Mononuclear cell (primary cell): ENCODE data around the gene MYBPC1. TPM values are rescaled to one million over a fixed set of nuclear protein-coding genes. Genes with fewer than 3 reads are reported as not detected.

Experiments used
- H3K27me3 ChIP-seq: 2 replicates; pipeline ENCODE4 v1.6.0; 2011; ENCODE audit warnings: low read length, control low read depth; ENCODE audit not compliant: insufficient read depth
- H3K4me1 ChIP-seq: 2 replicates; pipeline ENCODE4 v1.5.1; 2011; ENCODE audit warnings: mild to moderate bottlenecking, low read length, control low read depth; ENCODE audit not compliant: insufficient read depth
- H3K4me3 ChIP-seq: 2 replicates; pipeline ENCODE4 v1.5.1; 2011; ENCODE audit warnings: mild to moderate bottlenecking, low read length, moderate library complexity
- H3K9me3 ChIP-seq: 2 replicates; pipeline ENCODE4 v1.5.1; 2011; ENCODE audit warnings: low read depth, mild to moderate bottlenecking, control low read depth, low read length
- total RNA-seq: library from RNA; depleted of rRNA; stranded (reverse); fragments of >200 nt; gene quantifications from one replicate; pipeline ENCODE4 v1.2.3, GENCODE V29; 2012

MYBPC1 gene
- total RNA-seq, 1 donor: not detected

DNA sequence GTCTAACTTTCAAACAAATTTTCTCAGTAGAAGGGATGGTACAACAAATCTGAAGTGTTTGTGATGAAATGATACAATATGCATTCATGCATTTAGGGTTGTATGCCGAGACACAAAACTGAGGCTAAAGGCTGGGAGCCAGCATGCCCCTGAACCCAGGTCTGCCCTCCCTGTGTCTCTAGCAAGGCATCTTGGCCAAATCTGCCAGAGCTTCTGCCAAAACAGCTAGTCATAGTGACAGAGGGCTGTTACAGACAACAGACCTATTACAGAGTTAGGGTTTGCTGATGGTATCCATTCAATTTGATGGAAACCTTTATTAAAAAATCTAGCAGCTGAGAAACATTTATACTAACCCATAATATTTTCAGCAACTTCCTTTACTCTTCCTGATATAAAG, 91.4 kb downstream of the MYBPC1 start:
- Histone ChIP-seq H3K4me1 (no peaks in the 10 kb centered on the region), H3K9me3 (no peaks in the 10 kb centered on the region), H3K4me3 (no peak overlapping the region), H3K27me3 (no peaks in the 10 kb centered on the region)

DNA sequence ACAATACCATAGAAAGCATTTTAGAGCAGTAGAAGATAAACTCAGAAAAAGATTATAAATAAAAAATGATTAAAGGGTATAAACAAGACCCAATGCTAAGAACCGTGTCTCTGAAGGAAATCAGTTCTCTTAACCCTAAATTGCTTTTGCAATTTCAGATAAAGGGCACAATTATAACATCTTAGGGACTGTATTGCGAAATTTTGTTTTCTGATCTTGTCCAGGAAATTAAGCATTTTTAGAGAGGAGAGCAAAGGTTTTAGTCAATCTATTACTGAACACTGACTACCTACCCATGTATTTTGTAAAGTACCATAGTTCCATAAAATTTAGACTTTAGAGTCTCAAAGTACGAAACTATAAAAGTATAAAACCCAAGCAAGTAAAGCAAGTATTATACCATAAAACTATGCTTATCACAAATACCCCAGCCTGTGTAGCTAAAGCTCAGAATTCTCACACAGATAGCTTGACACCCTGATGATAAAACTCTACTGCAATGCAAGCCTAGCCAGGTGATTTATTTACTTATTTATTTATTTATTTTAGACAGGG, 95.8 kb downstream of the MYBPC1 start:
- H3K4me3 ChIP-seq: no peak overlapping the region
- no peaks in the 10 kb centered on the region for H3K9me3 ChIP-seq

DNA sequence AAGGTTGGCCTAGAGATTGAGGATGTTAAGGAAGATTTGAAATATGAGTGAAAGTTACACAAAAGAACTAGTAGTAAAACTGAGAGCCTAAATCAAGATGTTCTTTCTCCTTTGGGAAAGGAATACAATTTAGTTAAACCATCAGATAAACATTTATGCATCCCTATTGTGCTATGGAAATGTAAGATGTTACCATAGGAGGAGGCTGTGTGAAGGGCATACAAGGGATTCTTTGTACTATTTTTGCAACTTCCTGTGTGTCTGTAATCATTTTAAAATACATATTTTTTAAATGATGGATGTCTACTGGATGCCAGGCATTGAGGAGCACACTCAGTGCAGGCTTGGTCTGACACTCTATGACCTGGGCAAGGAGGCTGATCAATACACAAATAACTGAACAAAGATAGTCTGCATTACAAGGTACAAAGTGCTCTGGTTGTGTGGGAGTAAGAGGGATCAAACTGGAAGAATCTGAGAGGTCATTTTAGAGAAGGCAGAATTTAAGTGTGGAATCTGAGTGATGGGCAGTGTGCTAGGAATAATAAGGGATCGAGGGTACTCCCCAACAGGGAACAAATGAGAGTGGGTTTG, 96.8 kb downstream of the MYBPC1 start:
- H3K27me3 ChIP-seq: no peaks in the 10 kb centered on the region
- H3K9me3 ChIP-seq: no peaks in the 10 kb centered on the region
- H3K4me3 ChIP-seq: no peak overlapping the region
- peaks cover 6% of the 10 kb centered on the region for H3K4me1 ChIP-seq

More for the DNA sequence above, 95.8 kb downstream of the MYBPC1 start:
- Histone ChIP-seq H3K27me3 (no peaks in the 10 kb centered on the region), H3K4me1 (no peaks in the 10 kb centered on the region)

DNA sequence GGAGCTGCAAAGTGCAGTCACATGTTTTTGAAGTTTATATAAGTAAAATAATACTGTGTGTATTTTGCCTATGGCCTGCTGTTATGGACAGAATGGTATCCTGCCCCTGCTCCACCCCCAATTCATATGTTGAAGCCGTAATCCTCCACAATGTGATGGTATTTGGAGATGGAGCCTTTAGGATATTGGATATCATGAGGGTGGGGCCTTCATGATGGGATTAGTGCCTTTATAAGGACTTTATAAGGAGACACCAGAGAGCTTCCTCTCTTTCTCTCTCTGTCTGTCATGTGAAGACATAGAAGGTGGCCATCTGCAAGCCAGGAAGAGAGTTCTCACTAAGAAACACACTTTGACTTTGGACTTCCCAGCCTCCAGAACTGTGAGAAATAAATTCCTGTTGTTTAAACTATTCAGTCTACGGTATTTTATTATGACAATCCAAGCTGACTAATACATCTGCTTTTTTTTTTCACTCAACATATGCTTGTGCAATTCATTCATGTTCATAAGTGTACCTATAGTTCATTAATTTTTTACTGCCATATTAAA, 99.6 kb downstream of the MYBPC1 start:
- Histone ChIP-seq H3K9me3 (no peaks in the 10 kb centered on the region), H3K4me3 (no peak overlapping the region), H3K4me1 (peaks cover 24% of the 10 kb centered on the region), H3K27me3 (no peaks in the 10 kb centered on the region)

- H3K27me3 ChIP-seq: no peaks in the 10 kb centered on the region
- H3K4me3 ChIP-seq: no peak overlapping the region
- H3K9me3 ChIP-seq: no peaks in the 10 kb centered on the region
- H3K4me1 ChIP-seq: peaks cover 29% of the 10 kb centered on the region
Observed at GRCh38 chr12:101694986-101695385, 100.2 kb downstream of the MYBPC1 start.

DNA sequence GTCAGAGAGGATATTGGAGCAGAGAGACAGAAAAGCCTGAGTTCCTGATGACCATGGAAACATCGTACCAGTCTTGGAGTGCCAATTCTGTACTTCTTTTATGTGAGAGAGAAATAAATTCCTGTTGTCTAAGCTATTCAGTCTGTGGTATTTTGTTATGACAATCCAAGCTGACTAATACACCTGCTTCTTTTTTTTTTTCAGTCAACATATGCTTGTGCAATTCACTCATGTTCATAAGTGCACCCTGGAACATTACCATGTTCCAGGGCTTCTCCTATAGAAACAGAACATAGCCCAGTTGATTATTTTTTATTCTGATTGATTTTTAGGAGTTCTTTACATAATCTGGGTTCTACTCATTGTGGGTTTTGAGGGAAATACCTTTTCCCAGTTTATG, 100.9 kb downstream of the MYBPC1 start:
- Histone ChIP-seq H3K27me3 (no peaks in the 10 kb centered on the region), H3K4me1 (peaks cover 35% of the 10 kb centered on the region), H3K4me3 (no peak overlapping the region), H3K9me3 (no peaks in the 10 kb centered on the region)

GRCh38 chr12:101696251-101697196, 101.8 kb downstream of the MYBPC1 start:
- Histone ChIP-seq H3K4me3 (peak overlapping the region; percentile 68), H3K27me3 (no peaks in the 10 kb centered on the region), H3K9me3 (no peaks in the 10 kb centered on the region), H3K4me1 (peaks cover 36% of the 10 kb centered on the region)

- H3K27me3 ChIP-seq: no peaks in the 10 kb centered on the region
- H3K4me1 ChIP-seq: peaks cover 36% of the 10 kb centered on the region
- peak within 1 kb of the TSS; percentile 68 for H3K4me3 ChIP-seq
- no peaks in the 10 kb centered on the region for H3K9me3 ChIP-seq
Observed at GRCh38 chr12:101697197-101697929, 102.6 kb downstream of the MYBPC1 start, which contains the start of gene CHPT1. Gene CHPT1 (plus strand): TSS chr12:101697640. CDS start chr12:101697862, 222 bp downstream.

GRCh38 chr12:101697930-101698799, 103.4 kb downstream of the MYBPC1 start:
- peak overlapping the region; percentile 68 for H3K4me3 ChIP-seq
- H3K9me3 ChIP-seq: no peaks in the 10 kb centered on the region
- peaks cover 42% of the 10 kb centered on the region for H3K4me1 ChIP-seq
- H3K27me3 ChIP-seq: no peaks in the 10 kb centered on the region

GRCh38 chr12:101698800-101699347, 104.1 kb downstream of the MYBPC1 start:
- peaks cover 46% of the 10 kb centered on the region for H3K4me1 ChIP-seq
- peak overlapping the region; percentile 68 for H3K4me3 ChIP-seq
- no peaks in the 10 kb centered on the region for H3K9me3 ChIP-seq
- no peaks in the 10 kb centered on the region for H3K27me3 ChIP-seq

DNA sequence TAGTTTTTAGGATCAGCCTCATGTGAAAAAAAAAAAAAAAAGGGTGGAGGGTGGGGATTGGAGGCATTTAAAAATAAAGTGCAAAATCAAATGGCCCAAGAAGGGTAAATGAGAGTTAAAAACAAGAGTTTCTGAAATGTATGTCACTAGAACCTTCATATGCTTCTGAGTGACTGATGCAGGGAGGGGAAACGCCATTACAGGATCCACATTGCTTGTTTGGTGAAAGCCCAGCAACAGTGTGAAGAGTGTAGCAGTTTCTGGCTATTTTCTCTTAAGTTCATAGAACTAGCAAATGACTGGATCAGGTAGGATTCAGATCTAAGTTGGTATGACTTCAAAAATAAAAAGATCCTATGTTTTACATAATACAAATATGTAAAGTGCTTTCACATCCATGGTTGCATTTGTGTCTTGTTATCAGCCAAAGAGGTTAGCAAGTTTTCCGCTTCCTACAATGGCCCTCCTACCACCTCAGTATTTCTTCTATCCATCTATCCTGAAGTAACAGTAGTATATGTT, 105.6 kb downstream of the MYBPC1 start:
- H3K4me1 ChIP-seq: peaks cover 46% of the 10 kb centered on the region
- no peaks in the 10 kb centered on the region for H3K27me3 ChIP-seq

DNA sequence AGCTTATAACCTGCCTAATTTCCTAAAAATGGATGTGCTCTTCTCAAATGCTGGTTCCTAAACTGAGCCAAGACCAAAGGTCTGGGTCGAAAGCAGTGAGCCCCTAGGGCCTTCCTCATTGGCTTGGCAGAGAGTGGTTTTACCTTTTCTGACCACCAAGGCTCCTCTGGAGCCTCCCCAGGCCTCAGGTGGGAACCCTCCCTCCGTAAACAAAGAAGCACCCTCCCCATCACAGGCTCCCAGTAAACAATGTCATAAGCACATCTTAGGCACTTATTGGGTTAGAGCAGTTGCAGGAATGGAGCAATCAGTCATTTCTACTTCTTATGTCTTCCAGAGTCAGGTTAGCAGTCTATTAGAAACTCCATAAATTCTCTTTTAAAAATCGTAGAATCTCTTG, 108.7 kb downstream of the MYBPC1 start:
- peaks cover 31% of the 10 kb centered on the region for H3K4me1 ChIP-seq
- no peaks in the 10 kb centered on the region for H3K27me3 ChIP-seq
- H3K9me3 ChIP-seq: no peaks in the 10 kb centered on the region
- no peak overlapping the region for H3K4me3 ChIP-seq

More for the DNA sequence above, 105.6 kb downstream of the MYBPC1 start:
- H3K4me3 ChIP-seq: no peak overlapping the region
- H3K9me3 ChIP-seq: no peaks in the 10 kb centered on the region

- H3K4me3 ChIP-seq: no peak overlapping the region
- no peaks in the 10 kb centered on the region for H3K9me3 ChIP-seq
- H3K27me3 ChIP-seq: no peaks in the 10 kb centered on the region
- H3K4me1 ChIP-seq: peaks cover 24% of the 10 kb centered on the region
Observed at GRCh38 chr12:101706403-101706802, 111.6 kb downstream of the MYBPC1 start.
